EL (cell line): ENCODE data around the gene ALPI.
"Not testable (repeated sequence)": the region's sequence is repeated elsewhere in the genome, so short reads cannot be mapped to it uniquely, and the experiment has no call there.

ENCODE experiments used
- DNase-seq: peaks from one replicate; pipeline ENCODE4 v3.0.0-alpha.2; 2016

Gene ALPI

GRCh38 chr2:232443669-232444408, 12.1 kb upstream of the ALPI start:
- not testable (repeated sequence) for DNase-seq

DNA sequence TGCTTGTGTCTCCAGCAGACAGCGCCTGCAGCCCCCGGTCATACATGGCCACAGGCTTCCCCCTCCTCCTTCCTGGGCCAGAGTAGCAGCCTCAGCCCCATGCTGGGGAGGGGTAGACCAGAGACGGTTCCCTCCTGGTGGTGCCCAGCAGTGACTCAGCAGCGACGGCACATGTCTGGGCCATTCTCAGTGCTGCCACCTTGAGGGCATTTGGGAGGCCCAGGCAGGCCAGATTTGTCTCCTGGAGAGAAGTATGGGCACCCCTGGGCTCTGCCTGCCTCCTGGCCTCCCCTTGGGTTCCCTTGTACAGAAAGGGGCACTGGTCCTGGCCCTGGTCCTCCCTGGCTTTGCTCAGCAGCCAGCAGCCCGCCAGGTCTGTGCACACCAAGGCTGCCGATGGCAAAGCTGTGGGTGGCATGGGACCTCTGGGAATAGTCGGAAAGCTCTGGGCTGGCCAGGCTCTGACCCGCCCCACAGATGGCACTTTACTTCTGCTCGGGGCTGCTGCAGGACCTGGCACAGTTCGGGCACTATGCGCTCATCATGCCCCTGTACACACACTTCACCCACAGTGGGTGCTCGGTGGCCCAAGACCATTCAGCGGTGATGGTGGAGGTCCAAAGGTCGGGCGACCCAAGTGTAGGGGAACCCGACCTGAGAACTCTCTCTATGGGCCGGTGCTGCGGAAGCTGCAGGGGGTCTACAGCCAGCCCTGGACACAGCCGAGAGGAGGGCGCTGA, 11.4 kb upstream of the ALPI start:
- DNase-seq = peak; percentile 62

DNA sequence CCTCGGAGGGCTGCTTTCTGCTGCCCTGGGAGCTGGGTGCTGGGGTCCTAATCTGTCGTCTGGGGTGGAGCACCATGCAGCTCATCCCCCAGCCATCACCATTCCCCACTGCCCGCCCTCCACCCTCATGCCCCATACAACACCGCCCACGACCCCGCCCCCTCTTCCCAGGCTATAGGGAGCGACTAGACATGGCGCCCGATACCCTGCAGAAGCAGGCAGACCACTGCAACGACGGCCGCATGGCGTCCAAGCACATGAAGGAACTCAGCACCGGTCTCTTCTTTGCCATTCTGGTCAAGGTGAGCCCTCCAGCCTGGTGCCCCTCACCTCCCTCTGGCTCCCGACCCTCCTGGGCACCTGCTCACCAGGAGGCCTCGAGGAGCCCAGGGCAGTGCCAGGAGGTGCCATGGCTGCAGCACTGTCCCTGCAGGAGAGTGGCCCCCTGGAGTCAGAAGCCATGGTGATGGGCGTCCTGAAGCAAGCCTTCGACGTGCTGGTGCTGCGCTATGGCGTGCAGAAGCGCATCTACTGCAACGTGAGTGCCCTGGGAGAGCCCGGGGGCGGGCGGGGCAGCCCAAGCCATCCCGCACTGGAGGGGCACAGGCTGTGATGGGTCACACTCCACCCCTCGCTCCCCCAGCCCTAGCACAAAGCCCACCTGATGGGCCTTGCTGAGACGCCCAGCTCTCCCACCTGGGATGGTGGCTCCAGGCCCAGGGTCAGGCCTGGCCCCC, 10.6 kb upstream of the ALPI start:
- not testable (repeated sequence) for DNase-seq

DNA sequence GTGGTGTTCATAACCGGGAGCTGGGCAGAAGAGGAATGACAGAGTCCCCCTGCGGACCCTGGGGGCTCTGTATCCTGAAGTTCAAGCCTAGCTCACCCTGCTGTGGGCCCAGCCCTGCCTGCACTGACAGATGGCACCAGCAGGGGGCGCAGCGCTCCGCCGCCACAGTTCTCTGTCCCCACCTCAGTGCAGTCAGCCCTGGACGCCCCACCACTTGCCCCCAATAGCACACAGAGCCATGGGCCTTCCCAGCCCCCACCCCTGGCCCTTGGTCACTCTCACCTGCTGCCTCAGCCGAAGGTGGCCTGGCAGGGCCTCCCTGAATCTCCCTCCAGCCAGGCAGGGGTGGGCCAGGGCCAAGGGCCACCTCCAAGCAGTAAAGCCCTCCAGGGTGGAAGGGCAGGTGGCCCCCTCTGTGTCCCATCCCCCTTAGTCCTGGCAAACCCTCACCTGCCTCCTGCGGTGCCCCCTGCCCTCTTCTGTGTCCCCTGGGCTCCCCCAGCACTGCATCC, 9.6 kb upstream of the ALPI start:
- not testable (repeated sequence) for DNase-seq

- DNase-seq = no peak
Observed at GRCh38 chr2:232447091-232447620, 8.8 kb upstream of the ALPI start.

DNA sequence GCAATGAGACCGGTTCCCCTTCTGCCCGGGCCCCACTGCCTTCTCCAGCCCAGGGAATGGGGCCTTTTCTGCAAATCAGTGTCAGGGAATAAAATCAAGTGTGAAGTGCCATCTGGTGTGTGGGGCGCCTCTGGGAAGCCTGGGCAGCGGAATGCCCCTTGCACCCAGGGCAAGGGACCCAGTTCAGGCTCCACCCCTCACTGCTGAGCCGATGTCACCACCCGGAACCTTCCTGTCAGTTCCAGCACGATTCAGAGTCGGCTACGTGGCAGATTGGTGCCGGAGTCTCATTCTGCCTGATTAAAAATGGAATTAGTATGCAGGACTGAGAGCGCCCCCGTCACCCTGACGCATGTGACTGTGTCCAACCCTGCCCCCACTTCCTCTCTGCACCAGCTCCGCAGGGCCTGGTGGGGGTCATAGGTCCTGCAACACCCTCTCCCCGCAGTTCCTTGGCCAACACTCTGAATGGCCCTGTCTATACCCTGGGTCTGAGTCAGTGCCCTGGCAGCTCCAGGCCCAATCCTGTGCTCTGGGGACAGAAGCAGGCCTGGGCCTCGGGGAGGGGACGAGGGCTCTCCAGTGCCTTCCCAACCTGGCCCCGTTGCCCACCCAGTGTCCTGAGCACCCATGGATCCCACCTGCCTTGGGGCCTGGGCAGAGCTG, 8.2 kb upstream of the ALPI start:
- no peak for DNase-seq

DNA sequence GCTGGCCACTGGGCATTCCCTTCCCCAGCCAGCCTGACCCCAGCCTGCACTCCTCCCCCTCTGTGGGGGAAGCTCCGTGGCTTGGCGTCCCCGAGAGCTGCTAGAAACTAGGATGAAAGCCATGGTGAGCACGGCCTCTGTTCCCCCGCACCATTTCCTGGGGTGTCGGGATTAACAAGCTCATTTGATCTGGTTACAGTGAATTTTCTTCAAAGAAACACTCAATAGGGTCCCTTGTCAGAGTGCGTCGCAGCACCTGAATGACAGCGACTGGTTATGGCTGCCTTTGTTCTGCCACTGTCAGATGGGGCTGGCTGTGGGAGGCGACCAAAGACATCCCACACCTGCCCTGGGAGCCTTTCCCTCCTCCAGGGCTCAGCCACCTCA, 7.7 kb upstream of the ALPI start:
- DNase-seq = no peak

- DNase-seq = no peak
Observed at GRCh38 chr2:232449964-232450363, 6.0 kb upstream of the ALPI start.

GRCh38 chr2:232451645-232452044, 4.3 kb upstream of the ALPI start:
- DNase-seq = not testable (repeated sequence)

GRCh38 chr2:232454630-232455029, 1.3 kb upstream of the ALPI start:
- DNase-seq = no peak

- no peak for DNase-seq
Observed at GRCh38 chr2:232456296-232457120, 555 bp downstream of the ALPI start.

DNA sequence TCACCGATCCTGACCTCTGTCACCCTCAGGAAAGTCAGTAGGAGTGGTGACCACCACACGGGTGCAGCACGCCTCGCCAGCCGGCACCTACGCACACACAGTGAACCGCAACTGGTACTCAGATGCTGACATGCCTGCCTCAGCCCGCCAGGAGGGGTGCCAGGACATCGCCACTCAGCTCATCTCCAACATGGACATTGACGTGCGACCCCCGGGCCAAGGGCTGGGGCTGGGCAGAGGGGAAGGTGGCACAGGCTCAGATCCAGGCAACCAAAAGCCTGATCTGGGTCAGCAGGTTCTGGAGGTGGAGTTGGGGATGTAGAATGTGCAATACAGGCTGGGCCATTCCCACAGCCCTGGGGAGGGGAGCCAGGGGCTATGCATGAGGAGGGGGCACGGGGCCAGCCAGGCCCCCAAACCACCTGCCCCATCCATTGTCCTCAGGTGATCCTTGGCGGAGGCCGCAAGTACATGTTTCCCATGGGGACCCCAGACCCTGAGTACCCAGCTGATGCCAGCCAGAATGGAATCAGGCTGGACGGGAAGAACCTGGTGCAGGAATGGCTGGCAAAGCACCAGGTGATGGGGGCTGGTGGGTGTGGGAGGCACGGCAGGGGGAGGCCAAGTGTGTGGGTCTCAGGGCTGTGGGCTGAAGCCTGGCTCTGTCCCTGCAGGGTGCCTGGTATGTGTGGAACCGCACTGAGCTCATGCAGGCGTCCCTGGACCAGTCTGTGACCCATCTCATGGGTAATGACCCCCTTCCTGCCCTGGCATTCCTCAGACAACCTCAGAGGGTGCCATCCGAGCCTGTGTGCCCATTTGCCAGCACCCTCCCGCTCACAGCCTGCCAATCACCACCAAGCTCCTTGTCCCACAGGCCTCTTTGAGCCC, 1.4 kb downstream of the ALPI start:
- no peak for DNase-seq

GRCh38 chr2:232458051-232458660, 2.2 kb downstream of the ALPI start:
- DNase-seq = no peak

DNA sequence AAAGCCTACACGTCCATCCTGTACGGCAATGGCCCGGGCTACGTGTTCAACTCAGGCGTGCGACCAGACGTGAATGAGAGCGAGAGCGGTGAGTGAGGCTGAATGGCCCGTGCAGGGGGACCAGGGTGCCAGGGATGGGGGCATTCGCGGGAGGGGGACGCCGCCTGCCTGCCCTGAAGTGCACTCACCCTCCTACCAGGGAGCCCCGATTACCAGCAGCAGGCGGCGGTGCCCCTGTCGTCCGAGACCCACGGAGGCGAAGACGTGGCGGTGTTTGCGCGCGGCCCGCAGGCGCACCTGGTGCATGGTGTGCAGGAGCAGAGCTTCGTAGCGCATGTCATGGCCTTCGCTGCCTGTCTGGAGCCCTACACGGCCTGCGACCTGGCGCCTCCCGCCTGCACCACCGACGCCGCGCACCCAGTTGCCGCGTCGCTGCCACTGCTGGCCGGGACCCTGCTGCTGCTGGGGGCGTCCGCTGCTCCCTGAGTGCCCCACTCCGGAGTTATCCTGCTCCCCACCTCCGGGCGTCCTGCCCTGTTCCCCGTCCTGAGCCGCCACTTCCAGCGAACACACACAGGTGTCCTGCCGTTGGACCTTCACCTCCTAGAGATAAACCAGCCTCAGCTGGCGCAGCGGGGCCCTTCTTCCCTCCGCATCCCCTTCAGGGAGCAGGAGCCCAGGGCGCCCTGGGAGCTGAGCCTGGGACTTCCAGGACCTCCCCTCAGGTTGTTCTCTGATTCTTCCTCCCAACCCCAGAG, 2.9 kb downstream of the ALPI start:
- DNase-seq = no peak

DNA sequence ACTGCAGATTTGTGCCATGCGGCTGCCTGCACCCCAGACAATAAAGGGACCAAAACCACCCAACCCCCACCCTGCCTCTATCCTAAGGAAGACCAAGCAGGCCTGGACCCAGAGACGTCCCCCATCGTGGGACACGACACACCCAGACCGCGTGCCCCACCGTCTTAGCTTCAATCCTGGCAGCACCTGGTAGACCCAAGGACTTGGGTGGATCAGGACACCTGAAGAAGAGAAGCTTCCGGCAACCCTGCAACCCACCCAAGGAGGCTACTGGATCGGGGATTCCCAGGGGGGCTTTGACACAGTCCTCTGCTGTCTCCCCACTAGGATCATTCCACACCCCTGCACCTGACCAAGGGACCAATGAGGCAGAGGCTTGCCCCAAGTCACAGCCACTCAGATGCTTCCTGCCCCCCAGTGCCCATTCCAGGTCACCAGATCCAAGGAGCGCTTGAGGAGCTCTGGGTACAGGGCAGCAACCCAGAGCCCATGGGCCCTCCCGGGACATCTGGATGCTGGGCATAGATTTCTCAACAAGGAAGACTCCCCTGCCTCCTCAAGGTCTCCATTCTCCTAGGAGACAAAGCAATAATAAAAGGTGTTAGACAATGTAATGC, 3.6 kb downstream of the ALPI start:
- DNase-seq = no peak

- no peak for DNase-seq
Observed at GRCh38 chr2:232460171-232460570, 4.2 kb downstream of the ALPI start.

- DNase-seq = no peak
Observed at GRCh38 chr2:232463701-232464543, 8.0 kb downstream of the ALPI start.

DNA sequence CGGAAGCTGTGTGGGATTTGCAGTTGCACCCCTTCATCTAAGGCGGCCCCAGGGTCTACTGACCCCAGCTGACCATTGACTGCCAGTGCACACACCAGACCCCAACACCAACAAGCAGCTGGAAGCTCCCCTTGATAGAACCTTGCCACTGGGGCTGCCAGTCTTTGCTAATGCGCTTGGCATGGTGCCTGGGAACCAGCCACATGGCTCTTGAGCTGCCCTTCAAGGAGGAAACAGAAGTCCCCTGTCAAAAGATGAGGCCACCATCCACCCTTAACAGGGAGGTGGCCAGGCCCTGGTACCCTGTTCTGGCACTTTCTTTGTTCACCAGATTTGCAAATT, 8.6 kb downstream of the ALPI start:
- DNase-seq = no peak
